Subcutaneous adipose tissue (tissue), 4 donors: ENCODE measurements around the gene LIN54. TPM values are rescaled to one million over a fixed set of nuclear protein-coding genes. Genes with fewer than 3 reads are reported as not detected.

Experiments
- total RNA-seq, 4 donors: library from RNA; depleted of rRNA; stranded (reverse); fragments of >200 nt; gene quantifications; one replicate each; pipeline ENCODE4 v1.1.0, GENCODE V29; 2016
- TF ChIP-seq, protein P1 (sequence below): fragments of 450-650 bp; IDR thresholded peaks from one replicate; pipeline ENCODE4 v1.5.1; 2016; ENCODE audit warnings: low read depth, mild to moderate bottlenecking, control low read depth, antibody characterized with exemption, moderate library complexity

Gene LIN54
- total RNA-seq, 4 donors from 2014 or later = 6.6 to 12.9 (median 9.9) TPM

DNA sequence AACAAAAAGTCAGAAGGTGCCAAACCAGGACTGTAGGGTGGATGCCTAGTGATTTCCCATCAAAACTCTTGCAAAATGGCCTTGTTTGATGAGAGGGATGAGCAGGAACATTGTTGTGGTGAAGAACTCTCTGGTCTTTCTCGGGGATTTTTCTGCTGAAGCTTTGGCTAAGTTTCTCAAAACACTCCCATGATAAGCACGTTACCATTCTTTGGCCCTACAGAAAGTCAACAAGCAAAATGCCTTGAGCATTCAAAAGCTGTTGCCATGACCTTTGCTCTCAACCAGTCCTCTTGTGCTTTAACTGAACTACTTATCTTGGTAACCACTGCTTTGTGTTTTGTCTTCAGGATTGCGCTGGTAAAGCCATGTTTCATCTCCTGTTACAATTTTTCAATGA lies 116.7 kb downstream of the LIN54 start:
- TF ChIP-seq, protein P1, sequence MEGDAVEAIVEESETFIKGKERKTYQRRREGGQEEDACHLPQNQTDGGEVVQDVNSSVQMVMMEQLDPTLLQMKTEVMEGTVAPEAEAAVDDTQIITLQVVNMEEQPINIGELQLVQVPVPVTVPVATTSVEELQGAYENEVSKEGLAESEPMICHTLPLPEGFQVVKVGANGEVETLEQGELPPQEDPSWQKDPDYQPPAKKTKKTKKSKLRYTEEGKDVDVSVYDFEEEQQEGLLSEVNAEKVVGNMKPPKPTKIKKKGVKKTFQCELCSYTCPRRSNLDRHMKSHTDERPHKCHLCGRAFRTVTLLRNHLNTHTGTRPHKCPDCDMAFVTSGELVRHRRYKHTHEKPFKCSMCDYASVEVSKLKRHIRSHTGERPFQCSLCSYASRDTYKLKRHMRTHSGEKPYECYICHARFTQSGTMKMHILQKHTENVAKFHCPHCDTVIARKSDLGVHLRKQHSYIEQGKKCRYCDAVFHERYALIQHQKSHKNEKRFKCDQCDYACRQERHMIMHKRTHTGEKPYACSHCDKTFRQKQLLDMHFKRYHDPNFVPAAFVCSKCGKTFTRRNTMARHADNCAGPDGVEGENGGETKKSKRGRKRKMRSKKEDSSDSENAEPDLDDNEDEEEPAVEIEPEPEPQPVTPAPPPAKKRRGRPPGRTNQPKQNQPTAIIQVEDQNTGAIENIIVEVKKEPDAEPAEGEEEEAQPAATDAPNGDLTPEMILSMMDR = no peak

DNA sequence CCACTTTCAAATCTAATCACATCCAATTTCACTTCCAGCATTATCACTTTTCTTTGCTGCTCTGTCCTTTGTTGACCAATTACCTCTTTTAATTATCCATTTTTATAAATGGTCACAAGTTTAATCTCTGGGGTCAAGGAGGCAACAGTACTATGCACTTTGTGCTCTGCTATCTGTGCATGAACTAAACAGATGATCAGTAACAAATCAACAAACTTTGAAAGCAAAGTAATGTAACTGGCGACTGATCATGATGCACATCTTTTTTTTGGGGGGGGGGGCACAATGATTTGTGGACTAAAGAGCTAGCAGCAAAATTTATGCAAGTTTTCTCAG lies 118.2 kb downstream of the LIN54 start:
- TF ChIP-seq, protein P1 = no peak

DNA sequence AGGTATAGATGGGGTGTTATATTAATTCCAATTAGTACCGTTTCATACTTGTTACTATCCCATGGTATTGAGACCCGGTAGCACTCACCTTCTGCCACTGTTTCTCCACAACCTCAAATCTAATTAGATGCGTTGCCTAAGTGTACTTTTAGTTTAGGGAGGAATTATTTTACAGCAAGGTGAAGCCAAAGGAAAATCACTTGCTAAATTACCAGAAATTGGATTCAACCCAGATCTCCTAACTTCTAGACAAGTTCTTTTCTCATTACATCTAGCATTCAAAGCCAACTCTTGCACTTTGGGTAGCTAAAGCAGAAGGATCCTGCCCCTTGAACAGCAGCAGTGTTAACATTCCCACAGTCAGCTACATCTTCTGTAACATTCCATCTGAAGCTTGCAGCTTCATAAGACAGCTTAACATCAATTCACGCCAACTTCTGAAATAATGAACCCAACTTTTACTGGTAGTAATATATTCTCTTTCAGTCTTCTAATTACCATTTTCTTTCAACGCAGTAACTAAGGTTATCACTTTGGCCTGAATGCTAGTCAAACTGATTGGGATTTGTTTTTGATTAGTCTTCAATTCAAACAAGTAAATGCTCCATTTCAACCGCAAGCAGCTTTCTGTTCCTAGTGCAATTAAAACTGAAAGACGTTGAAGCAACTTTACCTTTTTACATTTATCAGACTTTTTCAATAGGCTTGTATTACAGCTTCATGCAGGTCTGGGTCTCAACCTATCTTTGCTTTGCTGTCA lies 118.7 kb downstream of the LIN54 start:
- TF ChIP-seq, protein P1 = no peak

DNA sequence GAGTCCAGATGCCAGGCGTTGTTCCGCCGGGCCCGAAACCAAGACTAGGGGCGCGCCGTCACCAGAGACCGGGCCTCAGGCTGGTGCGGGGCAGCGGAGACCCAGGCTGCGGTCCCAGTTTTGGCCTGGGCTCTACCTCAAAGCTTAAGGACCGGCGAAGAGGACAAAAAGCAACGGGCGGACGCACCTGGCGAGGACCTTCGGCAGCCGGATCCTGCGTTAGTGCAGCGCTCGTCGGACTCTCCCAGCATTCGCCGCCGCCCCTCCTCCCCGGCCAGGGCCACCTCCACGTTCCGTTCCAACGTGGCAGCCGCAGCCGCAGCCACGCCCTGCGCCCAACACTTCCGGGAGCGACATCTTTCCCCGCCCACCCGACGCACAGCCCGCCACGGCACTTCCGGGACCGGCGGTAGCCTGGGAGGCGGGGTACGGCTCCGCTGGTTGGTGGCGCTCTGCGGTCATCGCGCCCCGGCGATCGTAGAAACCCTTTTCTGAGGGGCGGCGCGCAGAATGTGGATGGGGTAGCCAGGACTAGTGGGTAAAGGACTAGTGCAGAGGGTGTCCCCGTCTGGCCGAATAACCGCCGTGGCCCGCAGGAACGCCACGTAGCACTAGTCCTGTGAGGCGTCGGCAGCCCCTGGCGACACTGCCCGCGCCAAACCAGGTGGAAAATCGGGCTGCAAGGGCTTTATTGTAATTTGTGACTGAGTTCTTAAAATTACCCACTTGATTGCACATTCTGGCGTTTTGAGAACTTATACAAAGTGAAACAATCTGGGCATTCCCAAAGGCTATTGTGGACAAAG lies 119.5 kb downstream of the LIN54 start, which contains the start of gene SEC31A:
Gene SEC31A (minus strand): TSS at position 253 of the 806 bp plus-strand sequence. CDS start 9,217 bp downstream, outside the sequence.
- TF ChIP-seq, protein P1 = no peak

DNA sequence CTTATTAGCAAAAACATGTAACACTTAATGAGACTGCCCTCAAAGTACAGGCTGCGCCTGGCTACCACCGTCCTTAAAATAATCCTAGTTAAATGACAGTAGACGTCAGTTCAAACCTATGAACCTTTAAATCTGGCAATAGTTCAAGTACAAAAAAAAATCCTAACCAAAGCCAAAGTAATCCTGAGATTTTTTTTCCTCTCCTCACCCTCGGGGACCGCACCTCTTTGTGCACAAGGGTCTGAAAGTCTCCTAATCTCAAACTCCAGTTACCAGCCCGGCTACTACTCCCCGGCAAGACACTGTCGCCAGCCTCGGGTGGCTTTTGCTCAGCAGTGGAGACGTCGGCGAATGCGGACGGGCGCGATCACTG lies 120.1 kb downstream of the LIN54 start:
- TF ChIP-seq, protein P1 = no peak

DNA sequence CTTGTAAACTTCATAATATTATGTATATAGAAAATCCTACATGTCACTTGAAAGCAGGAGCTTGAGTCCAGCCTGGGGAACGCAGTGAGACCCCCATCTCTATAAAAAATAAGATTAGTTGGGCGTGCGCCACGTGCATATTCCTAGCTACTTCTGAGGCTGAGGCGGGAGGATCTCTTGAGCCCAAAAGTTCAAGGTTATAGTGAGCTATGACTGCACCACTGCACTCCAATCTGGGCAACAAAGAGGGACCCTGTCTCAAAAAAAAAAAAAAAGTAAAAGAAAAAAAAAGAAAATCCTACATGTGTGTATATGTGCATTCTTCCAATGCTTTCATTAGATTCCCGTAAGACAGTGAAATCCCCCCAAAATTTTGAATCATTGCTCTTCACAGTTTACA lies 121.3 kb downstream of the LIN54 start:
- TF ChIP-seq, protein P1 = no peak

DNA sequence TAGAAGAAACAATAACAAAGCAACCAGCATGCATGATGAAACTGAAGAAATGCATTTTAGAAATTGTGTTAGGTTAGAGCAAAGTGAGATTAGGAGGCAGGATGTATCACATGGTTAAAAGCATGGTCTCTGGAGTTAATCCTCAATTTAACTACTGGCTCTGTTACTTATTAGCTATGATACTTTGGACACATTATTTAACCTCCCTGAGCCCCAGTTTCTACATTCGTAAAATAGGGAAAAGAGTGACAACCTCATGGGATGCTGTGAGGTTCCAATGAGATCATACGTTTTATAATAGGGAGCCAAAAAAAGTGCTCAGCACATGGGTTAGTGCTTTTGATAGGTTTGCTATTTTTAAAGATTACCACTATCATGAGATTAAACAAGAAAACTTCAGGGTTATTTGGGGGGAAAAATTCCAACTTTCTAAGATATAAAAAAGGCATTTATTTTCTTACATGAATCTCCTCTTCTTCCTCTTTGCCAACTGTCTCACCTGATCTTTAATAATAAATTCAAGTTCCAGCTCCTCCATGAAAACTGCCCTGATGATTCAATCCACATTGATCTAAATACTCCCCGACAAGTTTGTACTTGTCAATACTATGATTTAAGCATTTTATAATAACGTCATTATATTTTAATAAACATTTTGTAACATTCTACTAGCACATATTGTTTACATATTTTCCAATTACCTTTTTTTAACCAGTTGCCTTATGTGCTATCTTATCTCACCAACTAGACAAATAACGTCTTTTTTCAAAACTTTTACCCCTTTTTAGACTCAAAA lies 124.3 kb downstream of the LIN54 start:
- TF ChIP-seq, protein P1 = no peak
